HG03280 (cell line): ENCODE measurements around the gene DDI1.

Experiments used
- ATAC-seq: cut with Tn5 transposase; IDR thresholded peaks from one replicate; pipeline ENCODE4 v1.9.1; 2021; ENCODE audit warnings: mild to moderate bottlenecking, moderate library complexity; ENCODE audit not compliant: unreplicated experiment

Gene DDI1

DNA sequence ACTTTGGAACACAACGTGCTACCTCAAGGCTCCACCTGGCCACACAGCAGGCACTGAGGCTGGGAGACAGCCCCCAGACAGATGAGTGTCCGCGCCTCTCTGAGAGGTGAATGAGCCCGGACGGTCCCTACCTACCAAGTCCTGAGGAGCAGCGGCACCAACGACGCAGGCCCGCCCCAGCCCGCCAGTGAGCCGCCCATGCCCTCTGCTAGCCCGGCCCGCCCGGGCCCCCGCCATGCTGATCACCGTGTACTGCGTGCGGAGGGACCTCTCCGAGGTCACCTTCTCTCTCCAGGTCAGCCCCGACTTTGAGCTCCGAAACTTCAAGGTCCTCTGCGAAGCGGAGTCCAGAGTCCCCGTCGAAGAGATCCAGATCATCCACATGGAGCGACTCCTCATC is at the start of gene DDI1:
Gene DDI1 (plus strand): TSS at position 53 of the 400 bp plus-strand sequence. CDS start 183 bp downstream, at position 236.
- ATAC-seq = no peak

DNA sequence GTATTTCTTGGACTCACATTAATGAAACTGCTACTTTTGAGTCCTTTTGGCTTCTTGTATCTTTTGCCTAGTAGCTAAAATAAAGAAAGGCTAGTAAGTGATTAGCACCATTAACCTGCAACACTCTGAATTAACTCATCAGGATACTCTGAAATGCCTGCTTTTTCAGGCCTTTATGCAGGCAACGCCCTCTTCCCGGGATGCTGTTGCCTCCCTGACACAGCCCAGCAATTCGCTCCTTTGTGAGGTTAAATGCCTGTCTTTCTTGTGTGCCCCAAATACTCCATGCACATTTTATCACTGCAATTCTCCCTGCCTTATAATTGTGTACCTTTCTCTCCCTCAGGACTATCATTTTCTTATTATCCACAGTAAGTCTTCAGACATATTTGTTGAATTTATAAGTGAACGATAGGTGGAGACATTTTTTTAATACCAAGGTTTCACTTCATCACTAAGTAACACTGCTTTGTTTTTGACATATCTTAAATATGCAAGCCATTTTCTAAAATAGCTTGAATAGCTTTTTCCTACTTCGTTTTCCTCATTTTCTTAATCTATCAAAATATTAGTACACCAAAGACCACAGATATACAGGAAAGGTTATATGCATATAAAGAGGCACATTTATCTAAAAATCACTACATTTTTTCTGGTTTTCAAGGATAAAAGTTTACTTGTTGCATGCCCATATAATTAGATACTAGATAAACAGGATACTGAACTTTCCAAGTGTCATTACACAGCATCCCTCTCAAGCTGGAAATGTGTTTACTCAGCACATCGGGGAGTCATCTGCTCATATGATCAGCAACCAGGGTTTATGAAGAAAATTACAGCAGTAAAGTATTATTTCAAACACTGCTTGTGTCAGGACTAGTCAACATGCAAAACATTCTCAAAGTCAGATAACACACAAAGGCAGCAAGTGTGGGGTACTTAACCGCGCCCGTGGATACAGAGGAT is 48.5 kb upstream of the DDI1 start:
- no peak for ATAC-seq

DNA sequence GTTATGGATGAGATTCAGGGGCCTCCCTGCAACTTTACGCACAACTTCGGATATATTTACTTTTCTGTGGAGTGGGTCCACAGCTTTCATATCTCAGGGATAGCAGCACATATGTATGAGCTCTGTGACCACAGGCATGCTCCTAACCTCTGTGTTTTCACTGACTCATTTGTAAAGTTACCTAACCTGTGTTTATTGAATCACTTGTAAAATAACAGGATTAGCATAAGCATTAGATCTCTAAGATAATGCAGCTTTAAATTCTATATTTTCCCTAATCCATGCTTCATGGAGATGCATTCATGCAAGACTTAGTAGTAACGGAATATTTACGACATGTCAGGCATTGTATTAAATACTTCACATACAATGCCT is 47.9 kb upstream of the DDI1 start:
- ATAC-seq = no peak

DNA sequence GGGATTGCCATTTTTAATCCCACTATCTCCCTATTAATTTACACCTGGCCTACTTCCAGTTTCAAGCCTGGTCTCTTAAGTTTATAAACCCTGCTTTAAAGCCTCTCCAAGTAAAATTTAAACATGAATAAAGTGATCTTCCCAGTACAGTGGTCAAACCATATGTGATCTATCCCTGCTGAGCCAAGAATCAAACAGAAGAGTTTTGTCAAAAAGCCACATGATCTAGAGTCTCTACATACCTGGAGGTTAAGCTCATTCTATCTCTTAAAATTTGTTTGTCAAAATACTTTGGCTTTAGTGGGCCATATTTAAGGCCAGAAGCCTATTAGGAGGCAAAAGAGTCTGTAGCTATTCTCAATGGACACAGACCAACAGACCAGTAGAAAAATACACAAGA is 42.9 kb upstream of the DDI1 start:
- ATAC-seq = no peak

DNA sequence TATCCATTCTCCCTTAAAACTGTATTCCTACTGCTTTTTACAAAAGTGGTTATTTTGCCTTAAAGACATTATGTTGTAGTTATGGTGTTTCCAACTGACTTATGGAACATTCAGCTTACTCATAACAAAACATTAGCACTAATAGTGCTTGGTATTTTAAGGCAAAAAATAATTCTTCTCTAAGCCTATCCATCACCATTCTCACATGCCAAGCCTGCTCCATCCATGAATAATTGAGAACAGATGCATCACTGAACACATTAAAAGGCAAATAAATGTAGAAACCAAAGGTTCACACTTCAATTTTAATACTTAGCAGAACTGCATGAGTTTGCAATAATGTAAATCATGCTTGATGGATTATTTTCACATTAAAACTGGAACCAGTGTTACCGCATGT is 42.3 kb upstream of the DDI1 start:
- no peak for ATAC-seq

DNA sequence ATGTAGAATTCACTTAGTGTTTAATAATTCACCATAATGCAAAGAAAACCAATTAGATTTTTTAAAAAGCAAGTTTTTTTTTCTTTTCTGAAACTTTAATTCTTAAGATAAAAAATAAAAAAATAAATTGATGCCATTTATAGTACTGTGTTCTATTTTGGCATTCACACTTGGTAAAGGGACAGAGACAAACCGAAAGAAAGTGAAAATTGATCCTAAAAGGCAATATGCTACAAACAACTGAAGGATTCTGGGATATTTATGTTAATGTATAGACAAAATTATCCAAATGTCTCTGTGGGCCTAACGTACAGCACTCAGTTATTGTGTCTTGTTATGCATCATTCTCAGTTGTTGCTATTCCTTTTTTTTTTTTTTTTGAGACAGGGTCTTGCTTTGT is 41.9 kb upstream of the DDI1 start:
- no peak for ATAC-seq

DNA sequence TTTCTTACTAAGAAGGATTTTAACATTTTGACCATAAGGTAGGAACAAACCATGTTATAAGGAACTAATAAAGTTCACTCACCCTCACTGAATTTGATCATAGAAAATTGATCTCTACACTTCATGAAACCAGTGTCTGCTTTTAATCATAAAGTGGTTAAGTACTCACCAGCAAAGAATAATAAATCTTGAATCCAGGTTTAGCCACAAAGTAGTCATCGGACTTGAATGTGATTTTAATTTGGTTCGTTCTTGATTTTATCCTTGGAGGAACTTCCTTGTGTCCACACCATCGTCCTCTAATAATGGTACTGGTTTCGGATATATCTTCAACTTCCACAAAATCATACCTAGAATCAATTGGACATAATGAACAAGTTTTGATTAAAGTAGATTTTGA is 40.5 kb upstream of the DDI1 start:
- no peak for ATAC-seq

DNA sequence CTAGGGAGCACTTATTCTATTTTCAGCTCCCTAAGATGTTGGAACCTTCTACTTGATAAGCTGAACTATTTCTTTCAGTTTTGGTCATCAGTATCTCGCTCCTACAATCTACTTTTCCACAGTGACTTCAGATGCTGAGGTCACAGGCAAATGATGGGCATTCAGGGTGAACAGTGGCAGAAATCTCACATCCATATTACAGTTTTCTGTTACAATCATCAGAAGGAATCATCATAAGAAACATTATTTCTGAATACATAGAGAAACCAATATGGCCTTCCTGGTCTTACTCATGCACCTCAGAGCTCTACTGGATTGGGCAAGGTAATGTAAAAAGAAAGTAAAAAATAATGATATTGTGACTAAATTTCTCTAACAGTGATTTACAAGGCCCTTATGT is 39.4 kb upstream of the DDI1 start:
- peak; percentile 63 for ATAC-seq

DNA sequence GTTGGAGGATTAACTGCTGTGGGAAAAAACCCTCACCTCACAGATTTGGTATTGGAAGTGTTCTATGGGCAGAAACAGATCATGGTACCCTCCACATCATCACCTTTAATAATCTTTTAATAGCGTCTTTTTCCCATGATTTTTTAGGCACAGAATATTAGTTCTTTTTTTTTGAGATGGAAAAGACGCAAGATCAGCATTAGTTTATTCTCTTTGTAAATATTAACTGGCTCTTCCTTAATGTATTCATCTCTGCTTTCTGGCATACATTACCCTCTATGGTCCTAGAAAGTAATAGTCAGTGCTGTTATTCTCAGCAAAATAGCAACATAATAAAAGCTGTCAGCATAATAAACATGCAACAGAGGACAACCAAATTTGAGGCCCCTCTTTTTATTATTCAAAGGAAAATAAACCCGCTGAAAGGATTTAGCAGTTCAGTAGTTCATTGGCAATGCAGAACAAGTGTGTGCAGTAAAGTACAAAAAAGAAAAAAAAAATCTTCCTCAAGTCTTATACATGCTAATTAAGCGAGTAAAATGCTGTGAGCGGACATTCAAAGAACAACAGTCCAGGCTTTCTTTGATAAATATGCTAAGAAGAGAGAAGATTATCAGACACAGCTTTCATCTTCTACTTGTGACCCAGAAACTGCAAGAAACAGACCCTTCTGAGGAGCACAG is 37.5 kb upstream of the DDI1 start:
- no peak for ATAC-seq

DNA sequence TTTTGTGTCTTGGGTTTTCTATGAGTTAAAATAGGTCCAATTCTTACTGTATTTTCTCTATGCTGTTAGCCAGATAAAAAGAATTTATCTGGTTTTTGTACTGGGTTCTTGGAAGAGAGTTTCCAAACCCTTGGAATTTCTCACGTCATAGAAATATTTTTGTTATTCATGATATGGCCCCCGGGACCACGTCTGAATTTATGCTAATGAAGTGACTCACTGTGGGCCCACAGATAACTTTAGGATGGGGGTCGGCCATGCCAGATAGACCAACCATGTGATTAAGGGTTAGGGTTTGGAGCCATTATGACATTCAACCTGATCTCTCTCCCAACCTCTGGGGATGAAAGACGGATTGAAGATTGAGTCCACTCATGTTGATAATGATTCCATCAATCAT is 35.6 kb upstream of the DDI1 start:
- no peak for ATAC-seq

DNA sequence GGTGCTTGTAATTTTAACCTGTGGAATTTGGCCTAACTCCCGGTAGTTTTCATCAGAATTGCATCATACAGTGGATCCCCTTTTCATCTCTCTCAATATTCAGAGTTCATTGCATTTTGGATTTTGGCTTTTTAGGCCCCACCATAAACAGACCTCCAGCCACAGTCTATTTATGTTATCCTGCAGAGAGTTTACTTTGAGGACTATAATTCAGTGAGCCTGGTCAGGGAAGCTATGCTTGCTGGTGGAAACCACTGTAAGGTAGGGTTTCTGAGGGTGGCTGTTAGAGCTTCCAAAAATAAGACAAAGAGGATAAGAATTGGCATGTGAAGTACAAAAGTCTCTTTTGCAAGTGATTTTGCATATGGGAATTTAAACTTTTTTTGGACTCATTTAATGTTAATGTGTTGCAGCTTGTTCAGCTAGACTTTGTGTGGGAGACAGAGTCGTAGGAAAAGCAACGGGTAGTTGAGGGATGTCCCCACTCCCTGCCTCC is 34.8 kb upstream of the DDI1 start:
- ATAC-seq = no peak

DNA sequence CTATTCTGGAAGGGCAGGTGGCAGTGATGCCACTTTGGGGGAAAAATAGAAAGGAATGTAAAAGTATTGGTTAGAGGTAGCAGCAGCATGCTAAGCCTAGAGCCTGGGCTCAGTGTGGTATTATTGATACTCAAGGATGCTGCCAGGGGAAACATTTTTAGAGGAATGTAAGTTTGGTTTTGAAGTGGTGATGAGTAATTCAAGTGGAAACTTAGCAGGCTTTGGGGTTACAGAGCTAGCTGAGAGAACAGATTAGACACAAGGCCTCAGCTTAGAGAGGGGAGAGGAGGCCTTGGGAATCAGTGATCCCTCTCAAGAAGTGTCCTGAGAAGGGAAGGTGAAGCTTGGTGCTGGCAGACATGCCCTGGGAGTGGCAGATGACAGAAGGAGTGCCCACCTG is 32.9 kb upstream of the DDI1 start:
- ATAC-seq = no peak

DNA sequence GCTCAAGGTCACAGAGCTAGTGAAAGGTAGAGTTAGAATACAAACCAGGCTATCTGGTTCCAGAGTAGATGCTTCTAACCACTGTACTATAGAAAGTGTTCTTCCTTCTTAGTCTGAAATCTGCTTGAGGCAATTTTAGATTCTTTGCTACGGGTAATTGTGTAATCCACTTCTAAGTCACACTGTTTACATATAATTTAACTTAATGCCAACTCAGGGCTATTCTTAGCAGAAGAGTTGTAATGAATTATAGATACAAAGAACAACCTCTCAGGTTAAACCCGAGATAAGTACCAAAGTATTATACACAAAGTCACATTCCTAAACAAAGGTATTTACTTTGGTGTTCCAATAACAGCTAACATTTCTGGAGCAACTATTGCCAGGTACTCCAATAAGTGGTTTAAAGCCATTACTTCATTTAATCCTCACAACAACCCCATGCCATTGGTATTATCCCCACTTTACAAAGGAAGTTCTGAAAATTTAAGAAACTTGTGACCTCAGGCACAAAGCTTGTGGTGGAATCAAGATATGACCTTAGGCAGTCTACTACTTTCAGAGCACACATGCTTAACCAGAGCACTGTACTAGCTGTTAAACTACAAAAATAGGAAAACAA is 31.1 kb upstream of the DDI1 start:
- ATAC-seq = no peak

DNA sequence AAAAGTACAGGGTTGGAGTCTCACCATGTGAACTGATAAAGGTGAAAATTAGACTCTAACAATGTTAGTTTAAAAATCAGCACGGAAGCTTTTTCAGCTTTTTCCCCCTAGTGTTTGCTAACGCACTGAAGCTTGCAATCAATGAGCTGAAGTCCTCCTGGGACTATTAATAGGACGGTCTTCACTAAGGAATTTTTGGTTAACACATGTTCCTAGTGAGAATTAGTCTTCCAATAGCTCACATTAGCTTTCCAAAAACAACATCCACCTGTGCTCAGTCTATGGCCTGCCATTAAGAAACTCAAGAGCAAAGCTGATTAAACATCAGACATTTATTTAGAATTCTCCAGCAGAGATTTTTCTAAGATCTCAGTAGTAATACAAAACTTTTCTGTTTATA is 26.7 kb upstream of the DDI1 start:
- no peak for ATAC-seq

DNA sequence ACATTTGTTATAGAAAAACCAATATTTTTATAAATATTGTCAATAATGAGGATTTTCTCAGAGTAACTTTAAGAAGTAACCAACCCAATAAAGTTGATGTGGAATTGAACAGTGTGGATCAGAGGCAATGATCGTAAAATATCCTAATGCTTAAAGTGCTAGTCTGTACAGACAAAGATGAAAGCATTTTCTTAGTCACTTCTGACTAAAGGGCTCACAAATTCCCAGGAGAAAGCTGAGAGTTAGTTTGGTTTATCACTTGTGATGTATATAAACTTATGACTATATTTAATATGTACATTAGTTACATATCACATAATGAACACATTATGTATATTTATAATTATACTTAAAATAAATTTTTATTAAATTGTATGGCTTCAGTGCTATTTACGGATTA is 25.4 kb upstream of the DDI1 start:
- no peak for ATAC-seq

DNA sequence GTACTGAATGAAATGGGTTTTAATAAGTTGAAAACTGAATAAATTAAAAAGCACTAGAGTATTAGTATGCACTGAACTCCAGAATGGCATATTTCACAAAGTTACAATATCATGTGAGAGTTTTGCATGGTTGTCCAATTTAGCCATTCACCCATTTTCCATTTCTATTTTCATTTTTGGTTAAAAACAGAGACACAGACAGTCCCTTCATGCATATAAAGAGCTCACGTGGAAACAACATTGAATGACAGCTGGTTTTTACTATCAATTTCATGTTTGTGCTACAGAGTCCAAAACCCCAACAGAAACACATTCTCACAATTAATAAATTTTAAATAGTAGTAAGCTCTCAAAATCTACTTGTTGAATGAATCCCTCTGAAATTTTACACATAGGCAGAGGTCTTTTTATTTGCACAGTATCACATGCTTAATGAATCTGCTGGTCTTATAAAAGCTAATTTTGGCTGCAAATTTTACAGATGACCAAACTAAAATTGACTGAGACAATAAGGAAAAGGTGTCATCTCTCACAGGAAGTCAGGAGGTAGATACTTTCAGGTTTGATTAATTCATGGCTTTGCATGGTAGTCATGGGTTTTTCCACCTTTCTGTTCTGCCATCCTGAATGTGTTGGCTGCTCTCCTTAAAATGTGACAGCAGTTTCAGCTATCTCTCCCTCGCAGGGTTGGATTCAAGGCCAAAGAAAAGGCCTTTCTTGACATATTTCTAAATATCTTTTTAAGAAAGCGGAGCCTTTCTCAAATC is 20.6 kb upstream of the DDI1 start:
- peak; percentile 94 for ATAC-seq

DNA sequence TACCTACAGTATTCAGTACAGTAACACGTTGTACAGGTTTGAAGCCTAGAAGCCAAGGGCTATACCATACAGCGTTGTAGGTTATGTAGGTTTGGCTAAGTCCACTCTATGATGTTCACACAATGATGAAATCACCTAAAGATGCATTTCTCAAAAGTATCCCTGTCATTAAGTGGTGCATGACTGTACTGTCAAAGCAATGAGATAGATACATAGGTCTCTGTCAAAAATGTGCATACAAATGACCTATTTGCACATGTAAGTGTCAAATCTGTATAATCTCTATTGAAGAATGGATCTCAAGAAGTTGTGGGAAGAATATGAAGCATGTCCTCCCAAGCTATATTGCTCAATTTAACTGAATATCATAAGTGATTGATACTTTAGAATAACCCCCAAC is 11.9 kb upstream of the DDI1 start:
- ATAC-seq = no peak

DNA sequence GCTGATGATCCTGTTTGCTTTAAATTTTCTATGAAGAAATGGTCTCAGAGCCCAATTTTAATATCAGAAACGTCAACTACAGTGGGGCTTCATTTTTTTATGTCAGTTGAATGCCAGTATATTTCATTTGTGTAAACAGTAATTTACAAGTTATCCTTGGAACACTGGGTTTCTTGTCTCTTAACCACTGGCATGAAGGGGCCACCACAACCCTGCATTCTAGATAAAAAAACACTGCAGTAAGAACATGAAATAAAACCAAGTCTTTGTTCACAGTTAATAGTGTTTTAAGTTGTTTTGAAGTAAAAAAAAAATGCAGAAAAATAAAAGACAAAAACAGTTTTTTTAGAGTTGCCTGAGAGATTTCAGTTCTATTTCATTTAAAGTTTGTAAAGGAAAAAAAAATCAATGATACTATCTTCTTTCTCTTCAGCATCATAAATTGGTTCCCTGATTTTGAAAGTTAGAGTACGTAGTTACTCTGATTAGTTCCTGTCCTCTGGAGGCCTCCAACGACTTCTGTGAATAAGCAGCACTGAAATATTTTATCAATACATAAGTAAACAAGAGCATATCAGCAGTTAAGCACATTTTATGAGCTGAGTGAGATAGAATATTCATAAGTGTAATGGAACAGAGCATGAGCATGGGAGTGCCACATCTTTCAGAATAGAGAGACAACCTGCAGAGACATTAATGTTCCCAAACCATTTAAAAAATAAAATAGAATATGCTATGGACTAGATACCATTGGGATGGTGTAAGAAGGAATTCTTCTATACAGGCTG is 7.8 kb upstream of the DDI1 start:
- no peak for ATAC-seq

DNA sequence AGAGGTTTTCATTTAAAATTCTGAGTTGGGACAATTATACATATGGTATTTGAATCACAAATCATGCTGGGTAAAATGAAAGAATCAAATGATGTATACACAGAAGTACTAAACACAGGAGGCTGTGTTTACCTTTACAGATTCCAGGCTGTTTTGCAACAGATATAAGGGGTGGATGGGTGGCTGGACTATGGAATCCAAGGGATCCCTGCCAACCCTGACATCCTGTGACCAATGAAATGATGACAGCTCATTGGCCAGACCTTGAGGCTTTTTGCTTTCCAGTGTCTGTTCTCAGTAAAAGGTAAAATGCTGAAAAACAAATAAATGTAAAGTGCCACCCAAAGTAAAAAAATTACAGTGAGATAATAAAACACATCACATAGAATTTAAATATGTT is 3.3 kb upstream of the DDI1 start:
- ATAC-seq = no peak

DNA sequence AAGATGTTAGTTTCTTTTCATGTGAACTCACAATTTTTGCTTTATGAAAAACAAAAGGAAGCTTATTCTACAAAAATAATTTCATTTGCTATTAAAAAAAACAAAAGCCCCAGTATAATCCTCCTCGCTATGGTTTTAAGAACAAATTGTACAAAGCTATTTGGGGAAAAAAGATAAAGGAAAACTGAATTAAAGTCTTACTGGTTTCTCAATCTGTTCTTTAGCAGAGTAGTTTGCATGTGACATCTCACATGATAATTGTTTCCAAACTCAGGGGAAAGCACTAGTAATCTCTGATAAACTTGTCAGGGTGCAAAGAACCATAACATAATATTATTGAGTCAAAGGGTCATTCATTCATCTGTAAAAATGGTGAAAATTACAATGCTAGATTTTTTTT is 2.9 kb upstream of the DDI1 start:
- no peak for ATAC-seq
